Measurements from ENCODE around the gene PDSS2.

GRCh38 chr6:107275330-107275865 is 184.0 kb downstream of the PDSS2 start:
- TF ChIP-seq TAF1 (IDR thresholded peaks at IDR 0.05; ENCODE audit: borderline replicate concordance, insufficient read depth, low read length) (no peak), POLR2AphosphoS5 (IDR thresholded peaks at IDR 0.05; ENCODE audit: low read depth, low read length) (no peak), REST (IDR thresholded peaks at IDR 0.05; ENCODE audit: insufficient read depth in 1 of 2, low read depth in 2 of 2, low read length in 2 of 2) (no peak), FOXP2 (optimal IDR thresholded peaks at IDR 0.05; ENCODE audit: borderline replicate concordance, extremely low read depth, extremely low read length, insufficient read depth) (no peak)

Data from PFSK-1 (cell line).